ENCODE results near the gene HK1. TPM values are rescaled to one million over a fixed set of nuclear protein-coding genes. Genes with fewer than 3 reads are reported as not detected.

Gene HK1
- total RNA-seq, 1 experiment from 2014 or later: 98.8 TPM

DNA sequence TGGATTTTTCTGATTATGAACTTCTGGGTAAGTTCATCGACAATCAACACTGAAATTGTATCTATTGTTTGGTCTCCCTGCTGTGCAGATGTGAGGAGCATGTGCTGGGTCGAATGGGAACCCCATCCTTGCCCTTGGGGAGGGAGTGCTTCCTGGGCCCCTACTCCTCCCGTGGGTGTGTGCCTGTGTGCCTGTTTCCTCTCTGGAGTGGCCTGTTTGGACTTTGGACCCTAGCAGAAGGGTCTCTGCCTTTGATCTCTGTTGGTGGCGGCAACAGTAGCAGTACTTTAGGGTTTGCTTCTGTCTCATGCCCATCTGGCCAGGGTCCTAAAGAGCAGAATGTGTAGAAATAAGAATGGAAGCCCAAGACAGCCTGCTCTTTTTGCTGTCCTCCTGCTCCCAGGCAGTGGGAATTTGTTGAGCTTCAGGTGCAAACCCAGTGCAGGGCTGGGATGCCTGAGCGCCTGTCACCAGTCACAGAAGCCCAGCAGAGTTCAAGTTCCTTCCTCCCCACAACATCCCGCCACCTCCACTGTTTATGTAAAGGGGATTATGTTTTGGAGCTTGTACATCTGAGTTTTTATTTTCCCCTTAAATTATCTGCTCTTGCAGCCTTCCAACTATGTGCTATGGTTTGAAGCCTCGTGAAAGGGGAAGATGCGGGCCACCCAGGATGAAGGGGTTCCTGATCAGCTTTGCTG lies 139.9 kb downstream of the HK1 start:
- Histone ChIP-seq H3K79me1 (ENCODE audit: insufficient read depth, low read depth, low read length, poor library complexity, severe bottlenecking) (no peaks in the 10 kb centered on the region), H3K23me2 (ENCODE audit: insufficient read length, low read depth, low read length, poor library complexity, severe bottlenecking) (no peaks in the 10 kb centered on the region), H3K23ac (ENCODE audit: insufficient read length, low read depth, low read length) (no peak overlapping the region), H2BK20ac (ENCODE audit: low read depth, low read length, poor library complexity, severe bottlenecking) (no peak overlapping the region), H2BK12ac (ENCODE audit: insufficient read length, low read depth, low read length) (no peak overlapping the region), H2AFZ (ENCODE audit: low read length) (no peak overlapping the region), H4K91ac (ENCODE audit: insufficient read length, low read depth, low read length) (no peak overlapping the region), H2BK5ac (ENCODE audit: insufficient read length, low read length) (no peak overlapping the region), H2AK5ac (ENCODE audit: insufficient read length, low read length) (no peak overlapping the region), H3K27me3 (ENCODE audit: insufficient read depth, low read length) (no peaks in the 10 kb centered on the region), H4K20me1 (ENCODE audit: control insufficient read depth, insufficient read depth, insufficient read length) (no peaks in the 10 kb centered on the region), H3K27ac (ENCODE audit: insufficient read length, low read depth, low read length) (no peak overlapping the region), H3T11ph (ENCODE audit: low read length) (no peak overlapping the region), H3K56ac (ENCODE audit: insufficient read length, low read depth, low read length) (no peak overlapping the region), H3K14ac (ENCODE audit: insufficient read depth, low read length) (peak overlapping the region; percentile 46; the same call in 1 of the 2 replicates), H4K5ac (ENCODE audit: insufficient read length, low read depth, low read length) (no peak overlapping the region), H3K79me2 (ENCODE audit: insufficient read depth, low read length) (no peaks in the 10 kb centered on the region), H3K18ac (ENCODE audit: insufficient read length, low read depth, low read length) (no peak overlapping the region), H3K4me2 (ENCODE audit: insufficient read depth, insufficient read length, low read length) (no peak overlapping the region), H2BK120ac (ENCODE audit: low read depth, low read length, poor library complexity, severe bottlenecking) (no peak overlapping the region), H2BK15ac (ENCODE audit: low read depth, low read length) (no peak overlapping the region), H3K4me1 (ENCODE audit: insufficient read depth, low read length) (no peaks in the 10 kb centered on the region), H4K8ac (replicated peaks; ENCODE audit: insufficient read length, low read depth, low read length) (no peak overlapping the region), H3K4ac (ENCODE audit: low read depth, low read length) (no peak overlapping the region), H3K9ac (ENCODE audit: extremely low read depth, insufficient read length, low read length) (no peak overlapping the region), H3K9me3 (ENCODE audit: control insufficient read depth, low read depth, low read length) (no peaks in the 10 kb centered on the region)
- no CpG with 5 or more reads among the region's 8 CpGs for WGBS (ENCODE audit: extremely low coverage, insufficient read length, low lambda C conversion rate)
- H3K9me3 Mint-ChIP-seq: no peaks in the 10 kb centered on the region
- no peaks in the 10 kb centered on the region for H3K36me3 Mint-ChIP-seq (ENCODE audit: insufficient read depth in 1 of 3, low read depth in 3 of 3)
- no peak overlapping the region for H3K27ac Mint-ChIP-seq
- TF ChIP-seq, protein P1, sequence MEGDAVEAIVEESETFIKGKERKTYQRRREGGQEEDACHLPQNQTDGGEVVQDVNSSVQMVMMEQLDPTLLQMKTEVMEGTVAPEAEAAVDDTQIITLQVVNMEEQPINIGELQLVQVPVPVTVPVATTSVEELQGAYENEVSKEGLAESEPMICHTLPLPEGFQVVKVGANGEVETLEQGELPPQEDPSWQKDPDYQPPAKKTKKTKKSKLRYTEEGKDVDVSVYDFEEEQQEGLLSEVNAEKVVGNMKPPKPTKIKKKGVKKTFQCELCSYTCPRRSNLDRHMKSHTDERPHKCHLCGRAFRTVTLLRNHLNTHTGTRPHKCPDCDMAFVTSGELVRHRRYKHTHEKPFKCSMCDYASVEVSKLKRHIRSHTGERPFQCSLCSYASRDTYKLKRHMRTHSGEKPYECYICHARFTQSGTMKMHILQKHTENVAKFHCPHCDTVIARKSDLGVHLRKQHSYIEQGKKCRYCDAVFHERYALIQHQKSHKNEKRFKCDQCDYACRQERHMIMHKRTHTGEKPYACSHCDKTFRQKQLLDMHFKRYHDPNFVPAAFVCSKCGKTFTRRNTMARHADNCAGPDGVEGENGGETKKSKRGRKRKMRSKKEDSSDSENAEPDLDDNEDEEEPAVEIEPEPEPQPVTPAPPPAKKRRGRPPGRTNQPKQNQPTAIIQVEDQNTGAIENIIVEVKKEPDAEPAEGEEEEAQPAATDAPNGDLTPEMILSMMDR (conservative IDR thresholded peaks at IDR 0.05): no peak
- H3K4me3 Mint-ChIP-seq: no peak overlapping the region
- no peak for DNase-seq
- peaks cover under 1 to 4% of the 10 kb centered on the region in 2 experiments; a peak in 2 of 4 replicates for H3K4me1 Mint-ChIP-seq
- peaks cover 8% of the 10 kb centered on the region for H3K27me3 Mint-ChIP-seq (ENCODE audit: low read depth)

All from H9 (cell line).